HEK293 (cell line): ENCODE data around the gene INPP5A.

Source experiments
- CTCF ChIA-PET: fragments of 350-600 bp; formaldehyde crosslinking; extraction: SDS; loops from one replicate; lab custom pipeline; 2021; ENCODE audit warnings: antibody characterized with exemption; lab: Yijun Ruan, JAX
- POLR2A ChIA-PET: fragments of 300-600 bp; formaldehyde crosslinking; extraction: SDS; loops from one replicate; lab custom pipeline; 2020; ENCODE audit warnings: antibody characterized with exemption, inconsistent platforms; lab: Yijun Ruan, JAX
- H3K27ac ChIP-seq: fragments of 200-500 bp; sonication (Bioruptor generic); 2 replicates; pipeline ENCODE4 v1.5.1; 2014; ENCODE audit warnings: low read depth, low read length, control low read depth, inconsistent platforms; ENCODE audit errors: extremely low read depth
- H3K36me3 ChIP-seq, 2 experiments: fragments of 200-500 bp in 1 of 2; sonication (Bioruptor generic) in 1 of 2; 1 replicate in 1 of 2; 2 replicates in 1 of 2; pipeline ENCODE4 v1.5.1; 2014 to 2017; ENCODE audit warnings: inconsistent platforms in 2 of 2, low read length in 2 of 2; ENCODE audit not compliant: control insufficient read depth in 2 of 2, insufficient read depth in 1 of 2
- H3K4me1 ChIP-seq: fragments of 200-500 bp; sonication (Bioruptor generic); 2 replicates; pipeline ENCODE4 v1.5.1; 2014; ENCODE audit warnings: mild to moderate bottlenecking, low read length, inconsistent platforms; ENCODE audit not compliant: control insufficient read depth, insufficient read depth
- H3K4me3 ChIP-seq: 2 replicates; pipeline ENCODE4 v1.5.1; 2011; ENCODE audit warnings: low read depth, mild to moderate bottlenecking, control low read depth, low read length, moderate library complexity
- H3K9me3 ChIP-seq: fragments of 200-500 bp; sonication (Bioruptor generic); 2 replicates; pipeline ENCODE4 v1.5.1; 2014; ENCODE audit warnings: low read depth, low read length, inconsistent platforms; ENCODE audit not compliant: control insufficient read depth, insufficient read depth
- HOXC10 ChIP-seq: sonication (generic); formaldehyde crosslinking; IDR thresholded peaks from 2 replicates; pipeline ENCODE4 v1.8.1; 2023; ENCODE audit warnings: mild to moderate bottlenecking, missing genetic modification reagents
- IKZF3 ChIP-seq: fragments of 450-650 bp; IDR thresholded peaks from 2 replicates; pipeline ENCODE4 v1.5.0; 2018; ENCODE audit warnings: missing biosample characterization, mild to moderate bottlenecking, missing genetic modification characterization, moderate library complexity
- REPIN1 ChIP-seq: fragments of 450-650 bp; formaldehyde crosslinking; IDR thresholded peaks from 2 replicates; pipeline ENCODE4 v1.5.1; 2017; ENCODE audit warnings: missing biosample characterization, missing genetic modification characterization, low read depth
- SP7 ChIP-seq: fragments of 450-650 bp; formaldehyde crosslinking; IDR thresholded peaks from 2 replicates; pipeline ENCODE4 v1.5.1; 2016; ENCODE audit warnings: missing biosample characterization, missing genetic modification characterization
- YY1 ChIP-seq: fragments of 450-650 bp; formaldehyde crosslinking; IDR thresholded peaks from 2 replicates; pipeline ENCODE4 v1.5.1; 2018; ENCODE audit warnings: missing biosample characterization, missing genetic modification characterization
- ZBTB20 ChIP-seq: fragments of 450-650 bp; formaldehyde crosslinking; IDR thresholded peaks from 2 replicates; pipeline ENCODE4 v1.5.1; 2016; ENCODE audit warnings: missing biosample characterization, missing genetic modification characterization
- ZBTB26 ChIP-seq: fragments of 450-650 bp; formaldehyde crosslinking; optimal IDR thresholded peaks from 2 replicates; pipeline ENCODE3; 2016; ENCODE audit warnings: missing biosample characterization, mild to moderate bottlenecking, missing genetic modification characterization
- ZBTB7A ChIP-seq: fragments of 450-650 bp; formaldehyde crosslinking; IDR thresholded peaks from 2 replicates; pipeline ENCODE4 v1.5.1; 2016; ENCODE audit warnings: low read depth, missing biosample characterization, missing genetic modification characterization
- ZNF155 ChIP-seq: fragments of 450-650 bp; formaldehyde crosslinking; IDR thresholded peaks from 2 replicates; pipeline ENCODE4 v1.5.1; 2016; ENCODE audit warnings: missing biosample characterization, missing genetic modification characterization
- ZNF335 ChIP-seq: fragments of 450-650 bp; formaldehyde crosslinking; conservative IDR thresholded peaks from 2 replicates; pipeline ENCODE4 v1.5.1; 2016; ENCODE audit warnings: missing biosample characterization, missing genetic modification characterization
- ZNF660 ChIP-seq: fragments of 450-650 bp; IDR thresholded peaks from 2 replicates; pipeline ENCODE4 v1.5.1; 2018; ENCODE audit warnings: missing biosample characterization, mild to moderate bottlenecking, missing genetic modification characterization
- ZNF692 ChIP-seq: fragments of 450-650 bp; formaldehyde crosslinking; IDR thresholded peaks from 2 replicates; pipeline ENCODE4 v1.5.1; 2016; ENCODE audit warnings: missing biosample characterization, missing genetic modification characterization
- TF ChIP-seq, protein P1 (sequence below): fragments of 450-650 bp; formaldehyde crosslinking; IDR thresholded peaks from 2 replicates; pipeline ENCODE4 v1.5.1; 2016; ENCODE audit warnings: missing biosample characterization, missing genetic modification characterization
- TF ChIP-seq, protein P2 (sequence below): fragments of 450-650 bp; formaldehyde crosslinking; IDR thresholded peaks from 2 replicates; pipeline ENCODE4 v1.5.1; 2017; ENCODE audit warnings: missing biosample characterization, missing genetic modification characterization
- TF ChIP-seq, protein P3 (sequence below): fragments of 450-650 bp; formaldehyde crosslinking; IDR thresholded peaks from 2 replicates; pipeline ENCODE4 v1.5.1; 2017; ENCODE audit warnings: missing biosample characterization, mild to moderate bottlenecking, missing genetic modification characterization, moderate library complexity

INPP5A gene

GRCh38 chr10:132684164-132684891, 146.7 kb downstream of the INPP5A start:
- H3K4me1 ChIP-seq, result no peaks in the 10 kb centered on the region
- H3K4me3 ChIP-seq, result no peak overlapping the region
- no peak overlapping the region for H3K27ac ChIP-seq
- no peaks in the 10 kb centered on the region for H3K9me3 ChIP-seq
- TF ChIP-seq ZBTB20 (tag by site-specific recombination) (no peak), ZNF660 (tag by site-specific recombination) (no peak), SP7 (tag by site-specific recombination) (no peak), REPIN1 (tag by site-specific recombination) (no peak), ZNF155 (tag by site-specific recombination) (no peak), ZBTB7A (tag by site-specific recombination) (no peak), ZNF692 (tag by site-specific recombination) (no peak), IKZF3 (no peak), HOXC10 (no peak), ZBTB26 (tag by site-specific recombination) (no peak), ZNF335 (tag by site-specific recombination) (no peak), YY1 (no peak)
- TF ChIP-seq, protein P1, sequence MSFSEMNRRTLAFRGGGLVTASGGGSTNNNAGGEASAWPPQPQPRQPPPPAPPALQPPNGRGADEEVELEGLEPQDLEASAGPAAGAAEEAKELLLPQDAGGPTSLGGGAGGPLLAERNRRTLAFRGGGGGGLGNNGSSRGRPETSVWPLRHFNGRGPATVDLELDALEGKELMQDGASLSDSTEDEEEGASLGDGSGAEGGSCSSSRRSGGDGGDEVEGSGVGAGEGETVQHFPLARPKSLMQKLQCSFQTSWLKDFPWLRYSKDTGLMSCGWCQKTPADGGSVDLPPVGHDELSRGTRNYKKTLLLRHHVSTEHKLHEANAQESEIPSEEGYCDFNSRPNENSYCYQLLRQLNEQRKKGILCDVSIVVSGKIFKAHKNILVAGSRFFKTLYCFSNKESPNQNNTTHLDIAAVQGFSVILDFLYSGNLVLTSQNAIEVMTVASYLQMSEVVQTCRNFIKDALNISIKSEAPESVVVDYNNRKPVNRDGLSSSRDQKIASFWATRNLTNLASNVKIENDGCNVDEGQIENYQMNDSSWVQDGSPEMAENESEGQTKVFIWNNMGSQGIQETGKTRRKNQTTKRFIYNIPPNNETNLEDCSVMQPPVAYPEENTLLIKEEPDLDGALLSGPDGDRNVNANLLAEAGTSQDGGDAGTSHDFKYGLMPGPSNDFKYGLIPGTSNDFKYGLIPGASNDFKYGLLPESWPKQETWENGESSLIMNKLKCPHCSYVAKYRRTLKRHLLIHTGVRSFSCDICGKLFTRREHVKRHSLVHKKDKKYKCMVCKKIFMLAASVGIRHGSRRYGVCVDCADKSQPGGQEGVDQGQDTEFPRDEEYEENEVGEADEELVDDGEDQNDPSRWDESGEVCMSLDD (tag by site-specific recombination), result no peak
- TF ChIP-seq, protein P2, sequence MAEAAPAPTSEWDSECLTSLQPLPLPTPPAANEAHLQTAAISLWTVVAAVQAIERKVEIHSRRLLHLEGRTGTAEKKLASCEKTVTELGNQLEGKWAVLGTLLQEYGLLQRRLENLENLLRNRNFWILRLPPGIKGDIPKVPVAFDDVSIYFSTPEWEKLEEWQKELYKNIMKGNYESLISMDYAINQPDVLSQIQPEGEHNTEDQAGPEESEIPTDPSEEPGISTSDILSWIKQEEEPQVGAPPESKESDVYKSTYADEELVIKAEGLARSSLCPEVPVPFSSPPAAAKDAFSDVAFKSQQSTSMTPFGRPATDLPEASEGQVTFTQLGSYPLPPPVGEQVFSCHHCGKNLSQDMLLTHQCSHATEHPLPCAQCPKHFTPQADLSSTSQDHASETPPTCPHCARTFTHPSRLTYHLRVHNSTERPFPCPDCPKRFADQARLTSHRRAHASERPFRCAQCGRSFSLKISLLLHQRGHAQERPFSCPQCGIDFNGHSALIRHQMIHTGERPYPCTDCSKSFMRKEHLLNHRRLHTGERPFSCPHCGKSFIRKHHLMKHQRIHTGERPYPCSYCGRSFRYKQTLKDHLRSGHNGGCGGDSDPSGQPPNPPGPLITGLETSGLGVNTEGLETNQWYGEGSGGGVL (tag by site-specific recombination), result no peak
- TF ChIP-seq, protein P3, sequence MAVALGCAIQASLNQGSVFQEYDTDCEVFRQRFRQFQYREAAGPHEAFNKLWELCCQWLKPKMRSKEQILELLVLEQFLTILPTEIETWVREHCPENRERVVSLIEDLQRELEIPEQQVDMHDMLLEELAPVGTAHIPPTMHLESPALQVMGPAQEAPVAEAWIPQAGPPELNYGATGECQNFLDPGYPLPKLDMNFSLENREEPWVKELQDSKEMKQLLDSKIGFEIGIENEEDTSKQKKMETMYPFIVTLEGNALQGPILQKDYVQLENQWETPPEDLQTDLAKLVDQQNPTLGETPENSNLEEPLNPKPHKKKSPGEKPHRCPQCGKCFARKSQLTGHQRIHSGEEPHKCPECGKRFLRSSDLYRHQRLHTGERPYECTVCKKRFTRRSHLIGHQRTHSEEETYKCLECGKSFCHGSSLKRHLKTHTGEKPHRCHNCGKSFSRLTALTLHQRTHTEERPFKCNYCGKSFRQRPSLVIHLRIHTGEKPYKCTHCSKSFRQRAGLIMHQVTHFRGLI (tag by site-specific recombination), result no peak
- no peaks in the 10 kb centered on the region for H3K36me3 ChIP-seq
- POLR2A ChIA-PET, result no interaction called here
- CTCF ChIA-PET, result no interaction called here
